ENCODE measurements around the gene MRPS11. TPM values are rescaled to one million over a fixed set of nuclear protein-coding genes. Genes with fewer than 3 reads are reported as not detected.

The MRPS11 gene
- total and polyA plus RNA-seq, 9 of the 15 experiments (the other 6 are each of a cell fraction or from before 2014, with no cell fraction given) = 28.3 to 83.2 (median 53.1) TPM

DNA sequence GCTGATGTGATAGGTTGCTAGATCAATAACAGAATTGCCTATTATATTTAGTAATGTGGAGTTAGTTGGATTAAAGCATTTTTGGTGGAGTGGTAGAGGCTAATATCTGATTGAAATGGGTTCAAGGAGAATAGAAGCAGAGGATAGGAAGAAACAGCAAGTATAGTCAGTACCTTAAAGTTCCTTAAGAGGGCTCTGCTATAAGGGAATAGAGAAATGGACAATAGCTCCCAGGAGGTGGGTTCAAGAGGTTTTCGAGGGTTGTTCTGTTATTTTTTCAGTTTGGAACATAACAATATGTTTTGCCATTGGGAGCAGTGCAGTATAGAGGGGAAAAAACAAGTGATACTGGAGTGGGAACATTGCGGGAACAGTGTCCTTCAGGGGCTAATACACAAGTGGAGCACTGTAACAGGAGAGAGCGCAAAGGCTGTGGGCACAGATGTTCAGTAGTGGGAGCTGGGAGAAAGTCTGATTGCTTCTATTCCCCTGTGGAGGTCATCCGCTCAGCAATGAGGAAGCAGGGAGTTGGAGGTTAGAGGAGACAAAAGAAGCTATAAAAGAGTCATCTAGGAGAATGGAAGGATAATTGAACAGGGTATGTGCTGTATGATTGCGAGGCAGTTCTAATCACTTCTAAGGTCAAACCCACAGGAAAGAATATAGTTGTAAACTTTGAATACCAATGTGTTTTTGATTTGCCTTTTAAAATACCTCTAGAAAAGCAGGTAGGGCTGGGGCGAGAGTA, 3.3 kb downstream of the MRPS11 start:
- H3K9me3 ChIP-seq (replicated peaks; ENCODE audit: control insufficient read depth, insufficient read depth, low read depth, low read length) = no peaks in the 10 kb centered on the region
- in situ Hi-C loops (cut with MboI) (loop anchor here (10.0 kb wide), 1 partner anchor 354 kb away; no protein-coding TSS in a partner anchor), intact Hi-C loops (cut with micrococcal nuclease) (no loop called here)
- H2AFZ ChIP-seq (ENCODE audit: low read depth, low read length) = no peak overlapping the region
- peaks cover 38% of the 10 kb centered on the region for H3K79me2 ChIP-seq (ENCODE audit: control insufficient read depth, insufficient read depth, low read length)
- H3K9ac ChIP-seq (ENCODE audit: insufficient read depth in 1 of 2, low read depth in 2 of 2, low read length in 2 of 2) = no peak overlapping the region
- ATAC-seq = no peak
- peaks cover 58% of the 10 kb centered on the region; the same call in 2 of the 3 replicates for H3K36me3 ChIP-seq (ENCODE audit: control insufficient read depth, insufficient read depth, low read length)
- H3K27me3 ChIP-seq (ENCODE audit: control insufficient read depth in 2 of 2, insufficient read depth in 2 of 2, low read length in 2 of 2) = no peaks in the 10 kb centered on the region
- no peak overlapping the region for H3K4me3 ChIP-seq
- H3K27ac ChIP-seq (ENCODE audit: extremely low read depth, low read depth, low read length) = no peak overlapping the region
- TF ChIP-seq RAD21 (CRISPR knock-in tag; conservative IDR thresholded peaks at IDR 0.05 in 1 of 2, IDR thresholded peaks at IDR 0.05 in 1 of 2) = 0 out of 4 replicates have a peak, but pooled peaks of 1 of the 2 experiments have one; percentile 5
- TF ChIP-seq NFATC3 (IDR thresholded peaks at IDR 0.05) = no peak
- TF ChIP-seq, protein P1, sequence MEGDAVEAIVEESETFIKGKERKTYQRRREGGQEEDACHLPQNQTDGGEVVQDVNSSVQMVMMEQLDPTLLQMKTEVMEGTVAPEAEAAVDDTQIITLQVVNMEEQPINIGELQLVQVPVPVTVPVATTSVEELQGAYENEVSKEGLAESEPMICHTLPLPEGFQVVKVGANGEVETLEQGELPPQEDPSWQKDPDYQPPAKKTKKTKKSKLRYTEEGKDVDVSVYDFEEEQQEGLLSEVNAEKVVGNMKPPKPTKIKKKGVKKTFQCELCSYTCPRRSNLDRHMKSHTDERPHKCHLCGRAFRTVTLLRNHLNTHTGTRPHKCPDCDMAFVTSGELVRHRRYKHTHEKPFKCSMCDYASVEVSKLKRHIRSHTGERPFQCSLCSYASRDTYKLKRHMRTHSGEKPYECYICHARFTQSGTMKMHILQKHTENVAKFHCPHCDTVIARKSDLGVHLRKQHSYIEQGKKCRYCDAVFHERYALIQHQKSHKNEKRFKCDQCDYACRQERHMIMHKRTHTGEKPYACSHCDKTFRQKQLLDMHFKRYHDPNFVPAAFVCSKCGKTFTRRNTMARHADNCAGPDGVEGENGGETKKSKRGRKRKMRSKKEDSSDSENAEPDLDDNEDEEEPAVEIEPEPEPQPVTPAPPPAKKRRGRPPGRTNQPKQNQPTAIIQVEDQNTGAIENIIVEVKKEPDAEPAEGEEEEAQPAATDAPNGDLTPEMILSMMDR (IDR thresholded peaks at IDR 0.05 in 2 of 3, conservative IDR thresholded peaks at IDR 0.05 in 1 of 3; ENCODE audit: insufficient read depth in 2 of 3, low read depth in 1 of 3, low read length in 3 of 3) = peak in 1 of 3 experiments; percentile 17; a peak in 1 of 6 replicates
- TF ChIP-seq, protein P2, sequence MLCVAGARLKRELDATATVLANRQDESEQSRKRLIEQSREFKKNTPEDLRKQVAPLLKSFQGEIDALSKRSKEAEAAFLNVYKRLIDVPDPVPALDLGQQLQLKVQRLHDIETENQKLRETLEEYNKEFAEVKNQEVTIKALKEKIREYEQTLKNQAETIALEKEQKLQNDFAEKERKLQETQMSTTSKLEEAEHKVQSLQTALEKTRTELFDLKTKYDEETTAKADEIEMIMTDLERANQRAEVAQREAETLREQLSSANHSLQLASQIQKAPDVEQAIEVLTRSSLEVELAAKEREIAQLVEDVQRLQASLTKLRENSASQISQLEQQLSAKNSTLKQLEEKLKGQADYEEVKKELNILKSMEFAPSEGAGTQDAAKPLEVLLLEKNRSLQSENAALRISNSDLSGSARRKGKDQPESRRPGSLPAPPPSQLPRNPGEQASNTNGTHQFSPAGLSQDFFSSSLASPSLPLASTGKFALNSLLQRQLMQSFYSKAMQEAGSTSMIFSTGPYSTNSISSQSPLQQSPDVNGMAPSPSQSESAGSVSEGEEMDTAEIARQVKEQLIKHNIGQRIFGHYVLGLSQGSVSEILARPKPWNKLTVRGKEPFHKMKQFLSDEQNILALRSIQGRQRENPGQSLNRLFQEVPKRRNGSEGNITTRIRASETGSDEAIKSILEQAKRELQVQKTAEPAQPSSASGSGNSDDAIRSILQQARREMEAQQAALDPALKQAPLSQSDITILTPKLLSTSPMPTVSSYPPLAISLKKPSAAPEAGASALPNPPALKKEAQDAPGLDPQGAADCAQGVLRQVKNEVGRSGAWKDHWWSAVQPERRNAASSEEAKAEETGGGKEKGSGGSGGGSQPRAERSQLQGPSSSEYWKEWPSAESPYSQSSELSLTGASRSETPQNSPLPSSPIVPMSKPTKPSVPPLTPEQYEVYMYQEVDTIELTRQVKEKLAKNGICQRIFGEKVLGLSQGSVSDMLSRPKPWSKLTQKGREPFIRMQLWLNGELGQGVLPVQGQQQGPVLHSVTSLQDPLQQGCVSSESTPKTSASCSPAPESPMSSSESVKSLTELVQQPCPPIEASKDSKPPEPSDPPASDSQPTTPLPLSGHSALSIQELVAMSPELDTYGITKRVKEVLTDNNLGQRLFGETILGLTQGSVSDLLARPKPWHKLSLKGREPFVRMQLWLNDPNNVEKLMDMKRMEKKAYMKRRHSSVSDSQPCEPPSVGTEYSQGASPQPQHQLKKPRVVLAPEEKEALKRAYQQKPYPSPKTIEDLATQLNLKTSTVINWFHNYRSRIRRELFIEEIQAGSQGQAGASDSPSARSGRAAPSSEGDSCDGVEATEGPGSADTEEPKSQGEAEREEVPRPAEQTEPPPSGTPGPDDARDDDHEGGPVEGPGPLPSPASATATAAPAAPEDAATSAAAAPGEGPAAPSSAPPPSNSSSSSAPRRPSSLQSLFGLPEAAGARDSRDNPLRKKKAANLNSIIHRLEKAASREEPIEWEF (CRISPR knock-in tag; IDR thresholded peaks at IDR 0.05) = no peak
- WGBS (ENCODE audit: insufficient coverage, low coverage, missing lambda C conversion rate) = 96% methylated on average over 6 of the region's 6 CpGs
- POLR2A ChIA-PET = interaction anchor here (1.2 kb wide), 1 partner anchor 13 kb away, joined by 3 read pairs; no protein-coding TSS in a partner anchor
- CTCF ChIA-PET (ENCODE audit: low intra/inter-chr PET ratio) = no interaction called here
- no peaks in the 10 kb centered on the region for H3K9me1 ChIP-seq (ENCODE audit: control insufficient read depth, insufficient read depth, low read length)
- H3K4me2 ChIP-seq (ENCODE audit: insufficient read depth, low read length) = no peak overlapping the region
- no TSS peak for BruUV-seq (replicated peaks)
- FAIRE-seq = no peak
- no peaks in the 10 kb centered on the region for H4K20me1 ChIP-seq (replicated peaks; ENCODE audit: control insufficient read depth, insufficient read depth, low read length)
- peaks cover 5 to 10% of the 10 kb centered on the region in 2 experiments; a peak in 4 of 5 replicates for H3K4me1 ChIP-seq (replicated peaks in 1 of 2; ENCODE audit: control insufficient read depth in 2 of 2, insufficient read depth in 2 of 2, low read length in 2 of 2)
- peak in 2 of 4 experiments; percentile 30 to 34 for DNase-seq (ENCODE audit: extremely low read depth in 1 of 4, low spot score in 3 of 4)

All from K562 (cell line).